Aorta (tissue), 5 donors: ENCODE results near the gene PSG2. TPM values are rescaled to one million over a fixed set of nuclear protein-coding genes. Genes with fewer than 3 reads are reported as not detected.
"Not testable (repeated sequence)": the region's sequence is repeated elsewhere in the genome, so short reads cannot be mapped to it uniquely, and the experiment has no call there.

Source experiments
- ATAC-seq: fragments of 200-7000 bp; cut with Tn5 transposase; one replicate; pipeline ENCODE4 v1.9.1; 2022; ENCODE audit warnings: moderate library complexity; ENCODE audit not compliant: low FRiP score
- DNase-seq, 2 donors: peaks; one replicate each; pipeline ENCODE4 v3.0.0-alpha.2; 2020
- H3K27ac ChIP-seq, 2 donors: one replicate each; pipeline ENCODE4 v1.5.1; 2013; ENCODE audit warnings: low read length in 2 of 2, mild to moderate bottlenecking in 2 of 2, moderate library complexity in 2 of 2, control low read depth in 1 of 2, inconsistent platforms in 1 of 2, low read depth in 1 of 2
- H3K27me3 ChIP-seq, 2 donors: one replicate each; pipeline ENCODE4 v1.6.1; 2013; ENCODE audit warnings: control low read depth in 1 of 2, low read length in 1 of 2, mild to moderate bottlenecking in 1 of 2, moderate library complexity in 1 of 2; ENCODE audit not compliant: insufficient read depth in 2 of 2, control insufficient read depth in 1 of 2
- H3K36me3 ChIP-seq, 2 donors: one replicate each; pipeline ENCODE4 v1.6.1; 2013; ENCODE audit warnings: control low read depth in 1 of 2, low read length in 1 of 2, mild to moderate bottlenecking in 1 of 2; ENCODE audit not compliant: insufficient read depth in 2 of 2, control insufficient read depth in 1 of 2
- H3K4me1 ChIP-seq, 2 donors: one replicate each; pipeline ENCODE4 v1.6.1; 2013; ENCODE audit warnings: low read length in 2 of 2, control low read depth in 1 of 2, mild to moderate bottlenecking in 1 of 2, moderate library complexity in 1 of 2; ENCODE audit not compliant: insufficient read depth in 2 of 2, control insufficient read depth in 1 of 2
- H3K4me3 ChIP-seq, 2 donors: one replicate each; pipeline ENCODE4 v1.5.1; 2013; ENCODE audit warnings: low read length in 2 of 2, control low read depth in 1 of 2, mild to moderate bottlenecking in 1 of 2
- H3K9me3 ChIP-seq: one replicate; pipeline ENCODE4 v1.6.1; 2013; ENCODE audit warnings: mild to moderate bottlenecking, low read length; ENCODE audit not compliant: control insufficient read depth
- WGBS, 2 donors: extraction: QIAGEN DNeasy Blood & Tissue Kit; methylation state at CpG; one replicate each; pipeline ENCODE4 v1.1.7; 2013; 5-methylcytosine and 5-hydroxymethylcytosine counted together
- intact Hi-C, 2 donors: fragments of 100-400 bp; cut with DNase I; formaldehyde crosslinking; loops; one replicate each; pipeline versions ENCODE4 v1.14.2 to v1.15.0; 2022
- polyA plus RNA-seq, 2 donors: library from polyadenylated mRNA; stranded (reverse); fragments of 200-250 nt; gene quantifications; one replicate each; pipeline ENCODE4 v1.2.3, GENCODE V29; 2013
- total RNA-seq, 2 donors: library from RNA; stranded (reverse); fragmentation: NEBNext Ultra II Directional; extraction: Animal tissue kit (Norgen Biotek cat#: 25700); gene quantifications; one replicate each; pipeline ENCODE4 v1.2.1, GENCODE V29; 2021
- donor health status: healthy with polysubstance abuse.
- donor health status: Bipolar disorder and iron deficiency.
- donor health status: DM: no; HTN: no; CAD: no.
- donor health status: DM: no; HTN: no; CAD: no.
- donor health status: DM: yes; HTN: yes; CAD: no.

The PSG2 gene
- total and polyA plus RNA-seq, 4 donors, result not detected

- H3K4me1 ChIP-seq, H3K27ac ChIP-seq, ATAC-seq, intact Hi-C loops, H3K4me3 ChIP-seq, H3K9me3 ChIP-seq, DNase-seq, H3K27me3 ChIP-seq, H3K36me3 ChIP-seq: not testable (repeated sequence)
- 69 to 75% methylated on average over 2 of the region's 2 CpGs for WGBS, 2 donors
Observed at GRCh38 chr19:43085796-43086530, 3.5 kb upstream of the PSG2 start.

- ATAC-seq, H3K4me3 ChIP-seq, H3K4me1 ChIP-seq, DNase-seq, H3K27ac ChIP-seq, H3K36me3 ChIP-seq, H3K9me3 ChIP-seq, intact Hi-C loops, H3K27me3 ChIP-seq: not testable (repeated sequence)
- 52 to 57% methylated on average over 12 of the region's 12 CpGs for WGBS, 2 donors
Observed at GRCh38 chr19:43084196-43084832, 1.8 kb upstream of the PSG2 start.

GRCh38 chr19:43083721-43084120 is 1.2 kb upstream of the PSG2 start:
- H3K4me3 ChIP-seq, H3K36me3 ChIP-seq, intact Hi-C loops, H3K27ac ChIP-seq, H3K4me1 ChIP-seq, DNase-seq, ATAC-seq, H3K9me3 ChIP-seq, H3K27me3 ChIP-seq: not testable (repeated sequence)
- WGBS, 2 donors, result 89 to 95% methylated on average over 9 of the region's 9 CpGs

- Histone ChIP-seq H3K9me3 (no peaks in the 10 kb centered on the region), H3K4me3 (no peak overlapping the region), H3K27ac (no peak overlapping the region), H3K27me3 (no peaks in the 10 kb centered on the region), H3K36me3 (no peaks in the 10 kb centered on the region), H3K4me1 (no peaks in the 10 kb centered on the region)
- intact Hi-C loops, result no loop called here
- ATAC-seq (no peak), DNase-seq (no peak)
- WGBS, 2 donors, result 78 to 83% methylated on average over 4 of the region's 4 CpGs
Observed at GRCh38 chr19:43078311-43078710, 4.2 kb downstream of the PSG2 start.

- H3K36me3 ChIP-seq, H3K9me3 ChIP-seq, H3K4me3 ChIP-seq, H3K27ac ChIP-seq, DNase-seq, ATAC-seq, H3K4me1 ChIP-seq, H3K27me3 ChIP-seq, intact Hi-C loops: not testable (repeated sequence)
- 40 to 54% methylated on average over 4 of the region's 4 CpGs for WGBS, 2 donors
Observed at GRCh38 chr19:43077881-43078280, 4.6 kb downstream of the PSG2 start.

GRCh38 chr19:43062418-43062817 is 20.1 kb downstream of the PSG2 start:
- 42 to 50% methylated on average over 3 of the region's 3 CpGs for WGBS, 2 donors
- H3K27ac ChIP-seq, intact Hi-C loops: not testable (repeated sequence)

GRCh38 chr19:43061326-43061725 is 21.2 kb downstream of the PSG2 start:
- not testable (repeated sequence) for H3K4me3 ChIP-seq

More at GRCh38 chr19:43062418-43062817, 20.1 kb downstream of the PSG2 start:
- not testable (repeated sequence) for H3K4me3 ChIP-seq, H3K4me1 ChIP-seq, DNase-seq, H3K36me3 ChIP-seq, H3K27me3 ChIP-seq, H3K9me3 ChIP-seq, ATAC-seq

GRCh38 chr19:43060254-43060653 is 22.2 kb downstream of the PSG2 start:
- H3K27ac ChIP-seq, intact Hi-C loops, H3K4me1 ChIP-seq, H3K27me3 ChIP-seq, H3K9me3 ChIP-seq, DNase-seq, H3K36me3 ChIP-seq, H3K4me3 ChIP-seq, ATAC-seq: not testable (repeated sequence)
- 57 to 60% methylated on average over 3 of the region's 3 CpGs for WGBS, 2 donors

More at GRCh38 chr19:43061326-43061725, 21.2 kb downstream of the PSG2 start:
- intact Hi-C loops, H3K36me3 ChIP-seq, H3K27ac ChIP-seq, H3K27me3 ChIP-seq, H3K9me3 ChIP-seq, H3K4me1 ChIP-seq, DNase-seq, ATAC-seq: not testable (repeated sequence)
- WGBS, 2 donors, result 43 to 51% methylated on average over 3 of the region's 3 CpGs

- H3K27me3 ChIP-seq, result not testable (repeated sequence)
Observed at GRCh38 chr19:43059482-43059881, 23.0 kb downstream of the PSG2 start.

More at GRCh38 chr19:43059482-43059881, 23.0 kb downstream of the PSG2 start:
- DNase-seq, intact Hi-C loops, H3K9me3 ChIP-seq, H3K4me3 ChIP-seq, ATAC-seq, H3K36me3 ChIP-seq, H3K4me1 ChIP-seq, H3K27ac ChIP-seq: not testable (repeated sequence)
- 42 to 74% methylated on average over 2 of the region's 2 CpGs for WGBS, 2 donors
